GM21526 (cell line): ENCODE data around the gene CRIM1.

Source experiments
- ATAC-seq: cut with Tn5 transposase; IDR thresholded peaks from one replicate; pipeline ENCODE4 v1.9.1; 2021; ENCODE audit warnings: moderate library complexity; ENCODE audit not compliant: unreplicated experiment, low FRiP score

The CRIM1 gene

GRCh38 chr2:36371070-36371874, 15.7 kb downstream of the CRIM1 start:
- ATAC-seq: no peak

GRCh38 chr2:36371928-36372391, 16.4 kb downstream of the CRIM1 start:
- ATAC-seq: no peak

GRCh38 chr2:36373149-36373926, 17.8 kb downstream of the CRIM1 start:
- ATAC-seq: no peak

GRCh38 chr2:36374585-36374984, 19.0 kb downstream of the CRIM1 start:
- no peak for ATAC-seq

GRCh38 chr2:36376319-36376765, 20.8 kb downstream of the CRIM1 start:
- no peak for ATAC-seq

- no peak for ATAC-seq
These were observed 21.6 kb downstream of the CRIM1 start for GRCh38 chr2:36376992-36377738.

- ATAC-seq: no peak
These were observed 24.3 kb downstream of the CRIM1 start for GRCh38 chr2:36379710-36380448.

GRCh38 chr2:36380624-36381481, 25.3 kb downstream of the CRIM1 start:
- ATAC-seq: no peak

- ATAC-seq: no peak
These were observed 26.4 kb downstream of the CRIM1 start for GRCh38 chr2:36381993-36382392.

GRCh38 chr2:36382472-36382871, 26.9 kb downstream of the CRIM1 start:
- ATAC-seq: no peak

- no peak for ATAC-seq
These were observed 28.1 kb downstream of the CRIM1 start for GRCh38 chr2:36383726-36384125.

- ATAC-seq: no peak
These were observed 28.9 kb downstream of the CRIM1 start for GRCh38 chr2:36384454-36384853.

- no peak for ATAC-seq
These were observed 30.0 kb downstream of the CRIM1 start for GRCh38 chr2:36385603-36386002.

- no peak for ATAC-seq
These were observed 31.8 kb downstream of the CRIM1 start for GRCh38 chr2:36387258-36387916.

- ATAC-seq: no peak
These were observed 32.9 kb downstream of the CRIM1 start for GRCh38 chr2:36388472-36388871.

- ATAC-seq: no peak
These were observed 33.5 kb downstream of the CRIM1 start for GRCh38 chr2:36389091-36389564.

- ATAC-seq: no peak
These were observed 34.0 kb downstream of the CRIM1 start for GRCh38 chr2:36389577-36389976.

GRCh38 chr2:36392571-36393255, 37.1 kb downstream of the CRIM1 start:
- ATAC-seq: no peak
